NCI-H1436 (cell line): ENCODE data around the gene NPLOC4.

ENCODE experiments used
- DNase-seq: peaks from one replicate; lab custom pipeline; 2025; lab: John Stamatoyannopoulos, UW

The NPLOC4 gene

GRCh38 chr17:81546906-81547613 lies 89.9 kb downstream of the NPLOC4 start:
- DNase-seq: no peak

GRCh38 chr17:81545160-81545949 lies 91.6 kb downstream of the NPLOC4 start:
- no peak for DNase-seq

GRCh38 chr17:81544281-81544974 lies 92.5 kb downstream of the NPLOC4 start:
- DNase-seq: no peak

- no peak for DNase-seq
Measured at GRCh38 chr17:81543756-81544155, 93.2 kb downstream of the NPLOC4 start.

GRCh38 chr17:81543339-81543675 lies 93.6 kb downstream of the NPLOC4 start:
- DNase-seq: no peak

- no peak for DNase-seq
Measured at GRCh38 chr17:81542431-81543338, 94.2 kb downstream of the NPLOC4 start.

GRCh38 chr17:81541123-81541522 lies 95.8 kb downstream of the NPLOC4 start:
- DNase-seq: no peak

GRCh38 chr17:81540676-81541027 lies 96.3 kb downstream of the NPLOC4 start:
- DNase-seq: no peak

- DNase-seq: no peak
Measured at GRCh38 chr17:81539961-81540675, 96.8 kb downstream of the NPLOC4 start.

GRCh38 chr17:81539571-81539900 lies 97.4 kb downstream of the NPLOC4 start:
- DNase-seq: no peak

GRCh38 chr17:81538651-81539570 lies 98.0 kb downstream of the NPLOC4 start:
- no peak for DNase-seq

- peak; percentile 55 for DNase-seq
Measured at GRCh38 chr17:81537856-81538555, 98.9 kb downstream of the NPLOC4 start.

- peak; percentile 44 for DNase-seq
Measured at GRCh38 chr17:81537343-81537855, 99.5 kb downstream of the NPLOC4 start.

GRCh38 chr17:81536299-81537290 lies 100.3 kb downstream of the NPLOC4 start:
- DNase-seq: no peak

- no peak for DNase-seq
Measured at GRCh38 chr17:81535480-81536298, 101.2 kb downstream of the NPLOC4 start.

GRCh38 chr17:81535007-81535328 lies 101.9 kb downstream of the NPLOC4 start:
- DNase-seq: no peak

- no peak for DNase-seq
Measured at GRCh38 chr17:81534157-81535006, 102.5 kb downstream of the NPLOC4 start.
